MM.1S (cell line): ENCODE measurements around the gene NCKAP5.

Experiments
- DNase-seq: peaks from one replicate; pipeline ENCODE4 v3.0.0-alpha.2; 2015
- H2AFZ ChIP-seq: fragments of 300-600 bp; sonication (generic); 2 replicates; pipeline ENCODE4 v1.6.0; 2016; ENCODE audit warnings: antibody characterized with exemption, low read length
- H3F3A ChIP-seq: fragments of 300-600 bp; sonication (generic); 2 replicates; pipeline ENCODE4 v1.6.1; 2016; ENCODE audit warnings: mild to moderate bottlenecking, antibody characterized with exemption, low read length, moderate library complexity, mixed read lengths; ENCODE audit not compliant: insufficient read depth
- H3K27ac ChIP-seq: fragments of 300-600 bp; sonication (generic); 2 replicates; pipeline ENCODE4 v1.5.1; 2016; ENCODE audit warnings: mild to moderate bottlenecking, low read length
- H3K27me3 ChIP-seq: fragments of 300-600 bp; sonication (generic); replicated peaks from 2 replicates; pipeline ENCODE4 v1.6.0; 2016; ENCODE audit warnings: low read length; ENCODE audit not compliant: insufficient read depth
- H3K36me3 ChIP-seq: fragments of 300-600 bp; sonication (generic); replicated peaks from 2 replicates; pipeline ENCODE4 v1.6.1; 2016; ENCODE audit warnings: mild to moderate bottlenecking, low read length, mixed read lengths; ENCODE audit not compliant: insufficient read depth
- H3K4me1 ChIP-seq: fragments of 300-600 bp; sonication (generic); 2 replicates; pipeline ENCODE4 v1.6.1; 2016; ENCODE audit warnings: low read length, mixed read lengths
- H3K4me2 ChIP-seq: fragments of 300-600 bp; sonication (generic); 2 replicates; pipeline ENCODE4 v1.6.0; 2016; ENCODE audit warnings: low read depth, low read length
- H3K4me3 ChIP-seq: fragments of 300-600 bp; sonication (generic); 2 replicates; pipeline ENCODE4 v1.5.1; 2016; ENCODE audit warnings: low read length, mixed read lengths
- H3K79me2 ChIP-seq: fragments of 300-600 bp; sonication (generic); 2 replicates; pipeline ENCODE4 v1.6.1; 2016; ENCODE audit warnings: mixed run types, low read length, mixed read lengths
- H3K9ac ChIP-seq: fragments of 300-600 bp; sonication (generic); 2 replicates; pipeline ENCODE4 v1.6.1; 2016; ENCODE audit warnings: low read length, mixed read lengths
- H3K9me2 ChIP-seq: fragments of 300-600 bp; sonication (generic); replicated peaks from 2 replicates; pipeline ENCODE4 v1.6.1; 2016; ENCODE audit warnings: mild to moderate bottlenecking, low read length, mixed read lengths; ENCODE audit not compliant: insufficient read depth
- H3K9me3 ChIP-seq: fragments of 300-600 bp; sonication (generic); replicated peaks from 2 replicates; pipeline ENCODE4 v1.6.1; 2016; ENCODE audit warnings: mild to moderate bottlenecking, low read length, mixed read lengths; ENCODE audit not compliant: insufficient read depth
- H4K20me1 ChIP-seq: fragments of 300-600 bp; sonication (generic); 2 replicates; pipeline ENCODE4 v1.6.1; 2016; ENCODE audit warnings: mild to moderate bottlenecking, low read length, moderate library complexity, mixed read lengths; ENCODE audit not compliant: insufficient read depth
- CTCF ChIP-seq: fragments of 300-600 bp; sonication (generic); IDR thresholded peaks from 2 replicates; pipeline ENCODE4 v1.5.1; 2016; ENCODE audit warnings: antibody characterized with exemption, low read length, mixed read lengths
- EZH2 ChIP-seq: fragments of 300-600 bp; sonication (generic); optimal IDR thresholded peaks from 2 replicates; pipeline ENCODE3; 2017; ENCODE audit warnings: low read depth, mild to moderate bottlenecking, antibody characterized with exemption, low read length, mixed read lengths
- EZH2phosphoT487 ChIP-seq: fragments of 300-600 bp; sonication (generic); IDR thresholded peaks from 2 replicates; pipeline ENCODE4 v1.6.1; 2018; ENCODE audit warnings: antibody characterized with exemption, low read length

Gene NCKAP5

GRCh38 chr2:133412694-133413093 is 155.6 kb downstream of the NCKAP5 start:
- H3K4me2 ChIP-seq: no peak overlapping the region
- H3K4me3 ChIP-seq: no peak overlapping the region
- no peaks in the 10 kb centered on the region for H3K27me3 ChIP-seq
- no peak for DNase-seq
- no peaks in the 10 kb centered on the region for H3K9me2 ChIP-seq
- H3K4me1 ChIP-seq: no peaks in the 10 kb centered on the region
- TF ChIP-seq EZH2: no peak
- no peak for TF ChIP-seq CTCF
- no peak for TF ChIP-seq EZH2phosphoT487
- H4K20me1 ChIP-seq: no peaks in the 10 kb centered on the region
- H3K9ac ChIP-seq: no peak overlapping the region
- H2AFZ ChIP-seq: no peak overlapping the region
- H3K36me3 ChIP-seq: no peaks in the 10 kb centered on the region
- H3K79me2 ChIP-seq: no peaks in the 10 kb centered on the region
- H3K27ac ChIP-seq: no peak overlapping the region
- no peaks in the 10 kb centered on the region for H3K9me3 ChIP-seq
- H3F3A ChIP-seq: no peaks in the 10 kb centered on the region

GRCh38 chr2:133411857-133412256 is 156.4 kb downstream of the NCKAP5 start:
- no peaks in the 10 kb centered on the region for H3K79me2 ChIP-seq
- no peaks in the 10 kb centered on the region for H3F3A ChIP-seq

GRCh38 chr2:133411101-133411500 is 157.2 kb downstream of the NCKAP5 start:
- no peaks in the 10 kb centered on the region for H3K79me2 ChIP-seq
- no peaks in the 10 kb centered on the region for H3K36me3 ChIP-seq

More at GRCh38 chr2:133411857-133412256, 156.4 kb downstream of the NCKAP5 start:
- no peak overlapping the region for H3K9ac ChIP-seq
- H4K20me1 ChIP-seq: no peaks in the 10 kb centered on the region
- no peaks in the 10 kb centered on the region for H3K36me3 ChIP-seq
- H3K9me3 ChIP-seq: no peaks in the 10 kb centered on the region
- DNase-seq: no peak
- no peak overlapping the region for H3K4me3 ChIP-seq
- TF ChIP-seq CTCF: no peak
- TF ChIP-seq EZH2phosphoT487: no peak
- no peak for TF ChIP-seq EZH2
- H3K9me2 ChIP-seq: no peaks in the 10 kb centered on the region
- H3K27me3 ChIP-seq: no peaks in the 10 kb centered on the region
- H3K4me1 ChIP-seq: no peaks in the 10 kb centered on the region
- no peak overlapping the region for H3K27ac ChIP-seq
- H2AFZ ChIP-seq: no peak overlapping the region
- no peak overlapping the region for H3K4me2 ChIP-seq

More at GRCh38 chr2:133411101-133411500, 157.2 kb downstream of the NCKAP5 start:
- Histone ChIP-seq H3K4me2 (no peak overlapping the region), H4K20me1 (no peaks in the 10 kb centered on the region), H3K4me3 (no peak overlapping the region), H3K27me3 (no peaks in the 10 kb centered on the region), H3K9ac (no peak overlapping the region), H3K9me2 (no peaks in the 10 kb centered on the region), H3K9me3 (no peaks in the 10 kb centered on the region), H3F3A (no peaks in the 10 kb centered on the region), H2AFZ (no peak overlapping the region), H3K27ac (no peak overlapping the region), H3K4me1 (no peaks in the 10 kb centered on the region)
- no peak for TF ChIP-seq CTCF
- no peak for TF ChIP-seq EZH2
- TF ChIP-seq EZH2phosphoT487: no peak
- no peak for DNase-seq
